Measurements from ENCODE around the gene PLEKHS1. TPM values are rescaled to one million over a fixed set of nuclear protein-coding genes. Genes with fewer than 3 reads are reported as not detected.

PLEKHS1 gene
- total RNA-seq, 1 experiment from 2014 or later: 13.8 TPM

- H3K36me3 Mint-ChIP-seq (ENCODE audit: insufficient read depth, unreplicated experiment): no peaks in the 10 kb centered on the region
- H3K27ac Mint-ChIP-seq (ENCODE audit: unreplicated experiment): no peak overlapping the region
- no peaks in the 10 kb centered on the region for H3K9me3 Mint-ChIP-seq (ENCODE audit: low read depth, unreplicated experiment)
- no peaks in the 10 kb centered on the region for H3K4me1 Mint-ChIP-seq (ENCODE audit: low read depth, unreplicated experiment)
- intact Hi-C loops (cut with micrococcal nuclease; ENCODE audit: unreplicated experiment): no loop called here
- no peak for DNase-seq
- no peak for TF ChIP-seq CTCF (IDR thresholded peaks at IDR 0.05; ENCODE audit: unreplicated experiment)
- BruUV-seq (replicated peaks): no TSS peak
- no peak overlapping the region for H3K4me3 Mint-ChIP-seq (ENCODE audit: low read depth, unreplicated experiment)
- no peaks in the 10 kb centered on the region for H3K27me3 Mint-ChIP-seq (ENCODE audit: unreplicated experiment)
- CTCF ChIA-PET: no interaction called here
These were observed 31.1 kb upstream of the PLEKHS1 start for GRCh38 chr10:113720386-113720785.

- Mint-ChIP-seq H3K27me3 (ENCODE audit: unreplicated experiment) (no peaks in the 10 kb centered on the region), H3K9me3 (ENCODE audit: low read depth, unreplicated experiment) (no peaks in the 10 kb centered on the region), H3K27ac (ENCODE audit: unreplicated experiment) (no peak overlapping the region), H3K36me3 (ENCODE audit: insufficient read depth, unreplicated experiment) (no peaks in the 10 kb centered on the region), H3K4me3 (ENCODE audit: low read depth, unreplicated experiment) (no peak overlapping the region), H3K4me1 (ENCODE audit: low read depth, unreplicated experiment) (no peaks in the 10 kb centered on the region)
- intact Hi-C loops (cut with micrococcal nuclease; ENCODE audit: unreplicated experiment): no loop called here
- TF ChIP-seq CTCF (IDR thresholded peaks at IDR 0.05; ENCODE audit: unreplicated experiment): no peak
- CTCF ChIA-PET: no interaction called here
- no peak for DNase-seq
- BruUV-seq (replicated peaks): no TSS peak
These were observed 19.2 kb upstream of the PLEKHS1 start for GRCh38 chr10:113732160-113732881.

- no peak for TF ChIP-seq CTCF (IDR thresholded peaks at IDR 0.05; ENCODE audit: unreplicated experiment)
- H3K4me3 Mint-ChIP-seq (ENCODE audit: low read depth, unreplicated experiment): no peak overlapping the region
- H3K27ac Mint-ChIP-seq (ENCODE audit: unreplicated experiment): no peak overlapping the region
- DNase-seq: no peak
- CTCF ChIA-PET: no interaction called here
- no TSS peak for BruUV-seq (replicated peaks)
- H3K4me1 Mint-ChIP-seq (ENCODE audit: low read depth, unreplicated experiment): no peaks in the 10 kb centered on the region
- no peaks in the 10 kb centered on the region for H3K36me3 Mint-ChIP-seq (ENCODE audit: insufficient read depth, unreplicated experiment)
- H3K9me3 Mint-ChIP-seq (ENCODE audit: low read depth, unreplicated experiment): no peaks in the 10 kb centered on the region
- H3K27me3 Mint-ChIP-seq (ENCODE audit: unreplicated experiment): no peaks in the 10 kb centered on the region
- intact Hi-C loops (cut with micrococcal nuclease; ENCODE audit: unreplicated experiment): no loop called here
These were observed 18.5 kb upstream of the PLEKHS1 start for GRCh38 chr10:113732966-113733365.

- no peak overlapping the region for H3K4me3 Mint-ChIP-seq (ENCODE audit: low read depth, unreplicated experiment)
- DNase-seq: no peak
- no peak overlapping the region for H3K27ac Mint-ChIP-seq (ENCODE audit: unreplicated experiment)
- H3K36me3 Mint-ChIP-seq (ENCODE audit: insufficient read depth, unreplicated experiment): no peaks in the 10 kb centered on the region
- no peaks in the 10 kb centered on the region for H3K27me3 Mint-ChIP-seq (ENCODE audit: unreplicated experiment)
- intact Hi-C loops (cut with micrococcal nuclease; ENCODE audit: unreplicated experiment): no loop called here
- no peaks in the 10 kb centered on the region for H3K9me3 Mint-ChIP-seq (ENCODE audit: low read depth, unreplicated experiment)
- CTCF ChIA-PET: no interaction called here
- TF ChIP-seq CTCF (IDR thresholded peaks at IDR 0.05; ENCODE audit: unreplicated experiment): no peak
- no TSS peak for BruUV-seq (replicated peaks)
- H3K4me1 Mint-ChIP-seq (ENCODE audit: low read depth, unreplicated experiment): no peaks in the 10 kb centered on the region
These were observed 17.8 kb upstream of the PLEKHS1 start for GRCh38 chr10:113733635-113734034.
